RPMI7951 (cell line): Measurements from ENCODE around the gene DCAF5. TPM values are rescaled to one million over a fixed set of nuclear protein-coding genes. Genes with fewer than 3 reads are reported as not detected.
A peak's percentile ranks its signal among the peaks of the same experiment; 100 is the strongest.

ENCODE experiments used
- DNase-seq: peaks from one replicate; pipeline ENCODE4 v3.0.0-alpha.2; 2012; ENCODE audit warnings: low read depth
- total RNA-seq: library from RNA; depleted of rRNA; stranded (reverse); fragments of >200 nt; shearing (Covaris generic); gene quantifications from 2 replicates; pipeline ENCODE4 v1.2.3, GENCODE V29; 2014; rRNA removed

Gene DCAF5
- total RNA-seq, 1 experiment from 2014 or later, result 11.5 TPM

DNA sequence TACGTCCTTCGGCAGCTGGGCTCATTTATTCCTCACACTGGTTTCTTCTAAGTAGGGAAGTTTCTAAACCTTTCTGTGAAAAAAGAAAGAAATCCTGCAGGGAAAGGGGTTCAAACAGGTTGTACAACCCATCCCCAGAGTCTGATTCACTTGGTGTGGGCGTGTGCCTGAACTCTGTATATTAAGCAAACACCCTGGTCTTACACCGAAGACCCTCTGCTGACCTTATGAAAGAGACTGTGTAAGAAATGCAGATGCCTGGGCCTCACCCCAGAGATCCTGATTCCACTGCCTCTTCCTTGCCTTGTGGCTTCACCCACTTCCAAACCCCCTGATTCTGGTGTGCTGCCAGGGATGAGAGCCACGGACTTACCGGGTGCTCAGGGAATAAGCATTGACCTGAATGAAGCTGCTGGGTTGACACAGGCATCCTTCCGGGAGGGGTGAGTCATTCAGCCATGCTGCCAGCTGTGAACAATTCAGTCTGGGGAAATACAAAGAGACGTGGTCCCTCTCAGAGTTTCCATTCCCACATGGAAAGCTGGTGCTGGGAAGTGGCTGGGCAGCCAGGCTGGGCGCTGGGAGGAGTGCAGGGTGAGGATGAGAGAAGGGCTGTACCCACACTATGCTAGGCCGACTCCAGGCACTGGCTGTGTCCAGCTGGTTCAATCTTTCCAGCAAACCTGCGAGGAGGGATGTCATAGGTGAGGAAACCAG lies 147.3 kb downstream of the DCAF5 start:
- peak; percentile 95 for DNase-seq

DNA sequence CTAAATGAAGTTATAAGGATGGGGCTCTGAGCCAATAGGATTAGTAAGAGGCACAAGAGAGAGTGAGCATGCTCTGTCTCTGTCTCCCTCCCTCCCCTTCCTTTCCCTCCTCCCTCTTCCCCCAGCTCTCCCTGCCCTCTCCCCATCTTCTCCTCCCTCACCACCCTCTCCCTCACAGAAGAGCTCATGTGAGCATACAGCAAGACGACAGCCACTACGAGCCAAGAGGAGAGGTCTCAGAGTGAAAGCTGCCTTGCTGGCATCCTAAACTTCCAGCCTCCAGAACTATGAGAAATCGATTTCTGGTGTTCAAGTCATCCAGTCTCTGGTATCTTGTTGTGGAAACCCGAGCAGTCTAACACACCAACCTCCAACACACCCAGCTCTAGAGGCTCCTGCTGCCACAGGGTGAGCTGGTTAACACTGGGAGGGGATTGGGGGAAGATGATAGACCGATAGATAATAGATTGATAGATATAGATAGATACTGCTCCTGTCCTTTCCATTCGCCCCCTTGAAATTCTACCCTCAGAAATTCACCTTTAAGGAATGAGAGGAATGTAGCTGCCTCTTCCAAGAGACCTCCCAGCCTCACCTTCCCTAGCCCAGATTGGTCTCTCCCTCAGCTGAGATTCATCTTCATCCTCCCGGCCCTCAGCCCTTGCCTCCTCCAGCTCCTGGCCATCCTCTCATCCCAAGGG lies 148.0 kb downstream of the DCAF5 start:
- DNase-seq, result no peak

DNA sequence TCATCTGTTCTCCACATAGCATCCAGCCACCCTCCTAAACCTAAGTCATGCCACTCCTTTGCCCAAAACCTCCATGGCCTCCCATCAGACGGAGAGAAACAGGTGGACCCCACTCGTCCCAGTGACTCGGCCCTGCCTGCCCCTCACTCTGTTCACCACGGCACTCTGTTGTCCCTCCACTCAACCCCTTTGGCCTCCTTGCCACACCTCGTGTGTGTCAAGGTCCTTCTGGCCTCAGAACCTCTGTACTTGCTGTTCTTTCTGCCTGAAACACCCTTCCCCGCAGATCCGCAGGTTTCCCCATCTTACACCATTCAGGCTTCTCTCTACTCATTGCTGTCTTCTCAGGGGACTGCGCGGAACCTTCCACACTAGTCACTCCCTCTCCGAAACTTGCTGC lies 149.3 kb downstream of the DCAF5 start:
- no peak for DNase-seq

DNA sequence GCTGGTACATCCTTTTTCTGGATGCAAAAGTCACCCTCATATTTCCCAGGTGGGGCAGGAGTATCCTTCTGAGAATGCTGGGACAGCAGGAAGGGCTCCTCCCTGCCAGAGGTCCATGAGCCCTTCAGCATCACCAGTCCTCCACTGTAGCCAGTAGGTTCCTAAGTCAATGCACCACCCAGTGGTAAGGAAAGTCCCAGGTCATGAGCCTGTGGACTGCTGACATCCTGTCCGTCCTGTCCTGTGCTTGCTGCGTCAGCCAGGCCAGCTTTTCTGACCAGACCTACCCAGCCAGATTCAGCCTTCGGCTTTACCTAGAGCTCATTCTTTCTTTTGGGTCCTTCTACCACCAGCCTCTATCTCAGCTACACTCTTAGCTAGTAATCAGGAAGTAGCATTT lies 150.8 kb downstream of the DCAF5 start:
- DNase-seq, result peak; percentile 70

DNA sequence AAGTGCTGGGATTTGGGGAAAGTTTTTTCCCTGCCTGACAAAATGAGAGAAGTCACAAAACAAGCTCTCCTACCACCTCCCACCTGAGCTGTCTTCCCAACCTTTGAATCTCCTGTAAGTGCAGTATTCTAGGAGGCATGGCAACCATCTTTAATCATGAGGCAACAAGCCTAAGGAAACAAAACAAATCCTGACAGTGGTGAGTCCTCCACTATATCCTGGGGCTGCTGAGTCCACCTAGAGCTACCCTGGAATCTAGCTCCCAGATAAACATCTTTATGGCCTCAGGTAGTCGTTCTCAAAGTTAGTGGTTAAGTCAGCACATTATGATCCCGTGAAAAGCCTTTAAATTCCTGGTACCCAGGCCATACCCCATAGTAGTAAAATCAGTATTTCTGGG lies 151.5 kb downstream of the DCAF5 start:
- DNase-seq, result no peak

Other genes starting within 250 kb of the DCAF5 start
- 228 and 231 TPM in 2 replicates for gene ACTN1, start 173.8 kb downstream of the DCAF5 start, total RNA-seq
- gene EXD2, start 38.4 kb upstream of the DCAF5 start, total RNA-seq, result 12.2 and 15.6 TPM in 2 replicates
- 0.10 and 0.12 TPM in 2 replicates for gene GALNT16, start 107.0 kb upstream of the DCAF5 start, total RNA-seq
- gene ERH, start 245.2 kb upstream of the DCAF5 start, total RNA-seq, result 125 and 126 TPM in 2 replicates
- gene SLC39A9, start 245.6 kb upstream of the DCAF5 start, total RNA-seq, result 80.9 and 88.7 TPM in 2 replicates